SK-N-SH (cell line): ENCODE measurements around the gene MRPL21. TPM values are rescaled to one million over a fixed set of nuclear protein-coding genes. Genes with fewer than 3 reads are reported as not detected.

Source experiments
- CTCF ChIA-PET: fragments of 300-600, 350-600 bp; formaldehyde crosslinking; extraction: SDS; loops from one replicate; lab custom pipeline; 2021; lab: Yijun Ruan, JAX
- POLR2A ChIA-PET: fragments of 350-600 bp; sonication (Branson Sonifier 250); formaldehyde crosslinking; extraction: SDS; loops from one replicate; lab custom pipeline; 2020; ENCODE audit warnings: antibody characterized with exemption, inconsistent platforms; lab: Yijun Ruan, JAX
- DNase-seq: peaks from one replicate; pipeline ENCODE4 v3.0.0; 2012
- H2AFZ ChIP-seq: fragments of 200-600 bp; sonication (generic); 2 replicates; pipeline ENCODE4 v1.8.1; 2016; ENCODE audit warnings: antibody characterized with exemption, mild to moderate bottlenecking, low read depth
- H3F3A ChIP-seq: fragments of 200-600 bp; sonication (generic); replicated peaks from 2 replicates; pipeline ENCODE3; 2016; ENCODE audit warnings: antibody characterized with exemption, mild to moderate bottlenecking; ENCODE audit not compliant: insufficient read depth
- H3K27ac ChIP-seq, 2 experiments: fragments of 200-500 bp in 1 of 2; fragments of 200-600 bp in 1 of 2; sonication (Bioruptor generic) in 1 of 2; sonication (generic), shearing (Covaris generic) in 1 of 2; 2 replicates each; pipeline versions ENCODE4 v1.5.1 to v1.6.1; 2014 to 2016; ENCODE audit warnings: low read depth in 2 of 2, inconsistent platforms in 1 of 2, low read length in 1 of 2, mild to moderate bottlenecking in 1 of 2, mixed read lengths in 1 of 2
- H3K27me3 ChIP-seq: fragments of 200-600 bp; sonication (generic), shearing (Covaris generic); 2 replicates; pipeline ENCODE4 v1.6.1; 2016; ENCODE audit warnings: mixed run types; ENCODE audit not compliant: insufficient read depth
- H3K36me3 ChIP-seq, 2 experiments: fragments of 200-500 bp in 1 of 2; fragments of 200-600 bp in 1 of 2; sonication (Bioruptor generic) in 1 of 2; sonication (generic) in 1 of 2; replicated peaks in 1 of 2; 2 replicates each; pipeline versions ENCODE3 to v1.5.1; 2014 to 2016; ENCODE audit warnings: low read length in 1 of 2, mild to moderate bottlenecking in 1 of 2; ENCODE audit not compliant: insufficient read depth in 2 of 2, control insufficient read depth in 1 of 2
- H3K4me1 ChIP-seq, 2 experiments: fragments of 200-500 bp in 1 of 2; fragments of 200-600 bp in 1 of 2; sonication (Bioruptor generic) in 1 of 2; sonication (generic), shearing (Covaris generic) in 1 of 2; 2 replicates each; pipeline versions ENCODE4 v1.5.1 to v1.6.1; 2014 to 2016; ENCODE audit warnings: low read depth in 1 of 2, low read length in 1 of 2, mixed run types in 1 of 2; ENCODE audit not compliant: insufficient read depth in 2 of 2, control insufficient read depth in 1 of 2
- H3K4me2 ChIP-seq: fragments of 200-600 bp; sonication (generic), shearing (Covaris generic); 2 replicates; pipeline ENCODE4 v1.6.1; 2017; ENCODE audit warnings: mixed run types
- H3K4me3 ChIP-seq, 2 experiments: fragments of 200-500 bp in 1 of 2; fragments of 200-600 bp in 1 of 2; sonication (Bioruptor generic) in 1 of 2; sonication (generic), shearing (Covaris generic) in 1 of 2; 2 replicates each; pipeline versions ENCODE4 v1.5.1 to v1.8.1; 2014 to 2016; ENCODE audit warnings: low read depth in 2 of 2, inconsistent platforms in 1 of 2, low read length in 1 of 2, mild to moderate bottlenecking in 1 of 2, mixed read lengths in 1 of 2, moderate library complexity in 1 of 2
- H3K79me2 ChIP-seq: fragments of 200-600 bp; sonication (generic); 2 replicates; pipeline ENCODE4 v1.8.1; 2017; ENCODE audit warnings: mild to moderate bottlenecking; ENCODE audit not compliant: insufficient read depth
- H3K9ac ChIP-seq: fragments of 200-600 bp; sonication (generic); 2 replicates; pipeline ENCODE4 v1.6.1; 2017; ENCODE audit warnings: mixed run types
- H3K9me2 ChIP-seq: fragments of 200-600 bp; sonication (generic); 2 replicates; pipeline ENCODE4 v1.6.1; 2017; ENCODE audit warnings: mixed run types
- H3K9me3 ChIP-seq: fragments of 200-600 bp; sonication (generic); 2 replicates; pipeline ENCODE4 v1.6.1; 2017; ENCODE audit warnings: mixed run types, mild to moderate bottlenecking, moderate library complexity
- H4K20me1 ChIP-seq: fragments of 200-600 bp; sonication (generic); 2 replicates; pipeline ENCODE4 v1.6.1; 2017; ENCODE audit warnings: mild to moderate bottlenecking, mixed run types; ENCODE audit not compliant: insufficient read depth
- CHD2 ChIP-seq: fragments of 150-350 bp; IDR thresholded peaks from 2 replicates; pipeline ENCODE4 v1.6.1; 2018; ENCODE audit warnings: low read length; ENCODE audit not compliant: partially characterized antibody
- ELF1 ChIP-seq: IDR thresholded peaks from 2 replicates; pipeline ENCODE4 v1.4.0; 2012
- EP300 ChIP-seq, 2 experiments: IDR thresholded peaks; 2 replicates each; pipeline versions ENCODE4 v1.4.0 to v1.6.1; 2012; ENCODE audit warnings: borderline replicate concordance in 1 of 2, low read depth in 1 of 2, low read length in 1 of 2
- EZH2phosphoT487 ChIP-seq: fragments of 200-600 bp; sonication (generic); IDR thresholded peaks from 2 replicates; pipeline ENCODE4 v1.6.1; 2017; ENCODE audit warnings: low read depth, mixed run types, mild to moderate bottlenecking, antibody characterized with exemption, moderate library complexity, borderline replicate concordance
- FOXJ3 ChIP-seq: sonication (generic); formaldehyde crosslinking; IDR thresholded peaks from 2 replicates; pipeline ENCODE4 v1.5.1; 2020; ENCODE audit warnings: mild to moderate bottlenecking, missing genetic modification reagents
- GABPA ChIP-seq: IDR thresholded peaks from 2 replicates; pipeline ENCODE4 v1.4.0; 2012; ENCODE audit warnings: low read depth, mild to moderate bottlenecking
- GATA2 ChIP-seq: sonication (generic); formaldehyde crosslinking; IDR thresholded peaks from 2 replicates; pipeline ENCODE4 v1.5.0; 2020; ENCODE audit warnings: mild to moderate bottlenecking, missing genetic modification reagents
- IRF3 ChIP-seq: fragments of 150-350 bp; IDR thresholded peaks from 2 replicates; pipeline ENCODE4 v1.6.1; 2016; ENCODE audit warnings: mild to moderate bottlenecking, low read depth, low read length
- MEF2A ChIP-seq: IDR thresholded peaks from 2 replicates; pipeline ENCODE4 v1.4.0; 2012; ENCODE audit warnings: low read depth, borderline replicate concordance
- NFIC ChIP-seq: IDR thresholded peaks from 2 replicates; pipeline ENCODE4 v1.4.0; 2012; ENCODE audit warnings: borderline replicate concordance
- RAD21 ChIP-seq: IDR thresholded peaks from 2 replicates; pipeline ENCODE4 v1.6.1; 2012; ENCODE audit warnings: mild to moderate bottlenecking, low read length
- RCOR1 ChIP-seq: fragments of 150-350 bp; IDR thresholded peaks from 2 replicates; pipeline ENCODE4 v1.6.1; 2017; ENCODE audit warnings: antibody characterized with exemption, low read length
- RFX5 ChIP-seq: IDR thresholded peaks from 2 replicates; pipeline ENCODE4 v1.6.1; 2012; ENCODE audit warnings: mild to moderate bottlenecking, improper control_type of control experiment, low read length
- RXRA ChIP-seq: IDR thresholded peaks from 2 replicates; pipeline ENCODE4 v1.4.0; 2012; ENCODE audit warnings: low read depth, mild to moderate bottlenecking, borderline replicate concordance
- SIN3A ChIP-seq: IDR thresholded peaks from 2 replicates; pipeline ENCODE4 v1.6.1; 2012; ENCODE audit warnings: low read depth, mild to moderate bottlenecking, low read length, moderate library complexity, borderline replicate concordance
- TAF1 ChIP-seq: IDR thresholded peaks from 2 replicates; pipeline ENCODE4 v1.6.1; 2012; ENCODE audit warnings: low read depth, mild to moderate bottlenecking, low read length, moderate library complexity, borderline replicate concordance
- TCF12 ChIP-seq: IDR thresholded peaks from 2 replicates; pipeline ENCODE4 v1.4.0; 2012
- TEAD4 ChIP-seq: IDR thresholded peaks from 2 replicates; pipeline ENCODE4 v1.4.0; 2012; ENCODE audit warnings: mild to moderate bottlenecking, borderline replicate concordance; ENCODE audit not compliant: insufficient read depth
- USF2 ChIP-seq: fragments of 150-350 bp; IDR thresholded peaks from 2 replicates; pipeline ENCODE4 v1.6.1; 2017; ENCODE audit warnings: antibody characterized with exemption, low read length, low read depth, borderline replicate concordance
- YY1 ChIP-seq: IDR thresholded peaks from 2 replicates; pipeline ENCODE4 v1.4.0; 2012; ENCODE audit warnings: low read depth, mild to moderate bottlenecking
- ZBTB33 ChIP-seq: IDR thresholded peaks from 2 replicates; pipeline ENCODE4 v1.4.0; 2012; ENCODE audit warnings: low read depth, borderline replicate concordance
- WGBS: methylation state at CpG from one replicate; pipeline ENCODE4 v1.1.6; 2017; ENCODE audit warnings: low lambda C conversion rate; 5-methylcytosine and 5-hydroxymethylcytosine counted together
- polyA plus RNA-seq, 3 experiments: library from polyadenylated mRNA; depleted of rRNA; stranded (reverse); fragments of >200 nt; gene quantifications; 2 replicates each; pipeline ENCODE4 v1.2.3, GENCODE V29; 2012
- TF ChIP-seq, protein P1 (sequence below): IDR thresholded peaks from 2 replicates; pipeline ENCODE4; 2012

The MRPL21 gene
- polyA plus RNA-seq, 1 of the 3 experiments (the other 2 are of a cell fraction), result 125 TPM

- H3K79me2 ChIP-seq, result no peaks in the 10 kb centered on the region
- no peaks in the 10 kb centered on the region for H4K20me1 ChIP-seq
- WGBS, result 77% methylated on average over 12 of the region's 12 CpGs
These were observed 31.2 kb downstream of the MRPL21 start for GRCh38 chr11:68872216-68873003.

DNA sequence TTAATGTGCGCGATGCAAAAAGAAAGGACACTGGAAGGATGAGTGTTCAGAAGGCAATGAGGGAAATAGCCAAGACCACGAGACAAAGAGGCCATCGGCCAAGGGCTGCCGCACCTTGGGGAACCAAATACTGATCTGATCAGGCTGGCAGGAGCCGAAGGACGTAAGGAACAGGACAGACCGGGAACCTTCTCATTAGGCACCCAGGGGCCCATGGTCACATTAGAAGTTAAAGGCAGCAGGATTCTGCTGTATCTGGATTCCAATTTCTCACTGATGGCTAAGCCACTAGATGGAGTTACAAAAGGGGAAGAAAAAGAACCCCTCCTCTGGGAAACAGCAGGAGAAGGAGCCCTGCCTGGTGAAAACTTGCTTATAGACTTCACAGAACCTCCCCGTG lies 33.2 kb downstream of the MRPL21 start:
- Histone ChIP-seq H3K27me3 (no peaks in the 10 kb centered on the region), H3K9me3 (no peaks in the 10 kb centered on the region), H4K20me1 (no peaks in the 10 kb centered on the region), H3K4me2 (no peak overlapping the region), H3K79me2 (no peaks in the 10 kb centered on the region), H3F3A (no peaks in the 10 kb centered on the region), H3K36me3 (no peaks in the 10 kb centered on the region), H2AFZ (no peak overlapping the region), H3K9ac (no peak overlapping the region), H3K4me1 (no peaks in the 10 kb centered on the region), H3K4me3 (no peak overlapping the region), H3K9me2 (no peaks in the 10 kb centered on the region), H3K27ac (no peak overlapping the region)
- CTCF ChIA-PET, result no interaction called here
- DNase-seq, result no peak
- POLR2A ChIA-PET, result no interaction called here
- 87% methylated on average over 9 of the region's 9 CpGs for WGBS
- TF ChIP-seq TCF12 (no peak), RAD21 (no peak), MEF2A (no peak), RCOR1 (no peak), NFIC (no peak), YY1 (no peak), CHD2 (no peak), ZBTB33 (no peak), EP300 (IDR thresholded peaks at IDR 0.05; ENCODE audit: borderline replicate concordance in 1 of 2, low read depth in 1 of 2, low read length in 1 of 2) (no peak), GABPA (no peak), FOXJ3 (CRISPR knock-in tag) (no peak), IRF3 (no peak), RFX5 (no peak)
- TF ChIP-seq, protein P1, sequence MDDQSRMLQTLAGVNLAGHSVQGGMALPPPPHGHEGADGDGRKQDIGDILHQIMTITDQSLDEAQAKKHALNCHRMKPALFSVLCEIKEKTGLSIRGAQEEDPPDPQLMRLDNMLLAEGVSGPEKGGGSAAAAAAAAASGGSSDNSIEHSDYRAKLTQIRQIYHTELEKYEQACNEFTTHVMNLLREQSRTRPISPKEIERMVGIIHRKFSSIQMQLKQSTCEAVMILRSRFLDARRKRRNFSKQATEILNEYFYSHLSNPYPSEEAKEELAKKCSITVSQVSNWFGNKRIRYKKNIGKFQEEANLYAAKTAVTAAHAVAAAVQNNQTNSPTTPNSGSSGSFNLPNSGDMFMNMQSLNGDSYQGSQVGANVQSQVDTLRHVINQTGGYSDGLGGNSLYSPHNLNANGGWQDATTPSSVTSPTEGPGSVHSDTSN, result no peak

More at GRCh38 chr11:68872216-68873003, 31.2 kb downstream of the MRPL21 start:
- ChIA-PET POLR2A (no interaction called here), CTCF (interaction anchor here (0.8 to 3.9 kb wide), 2 partner anchors 18 to 54 kb away, joined by 4 to 12 read pairs; no protein-coding TSS in a partner anchor)
- Histone ChIP-seq H3K27me3 (no peaks in the 10 kb centered on the region), H3K4me1 (no peaks in the 10 kb centered on the region), H3F3A (no peaks in the 10 kb centered on the region), H3K4me2 (no peak overlapping the region), H3K9me2 (no peaks in the 10 kb centered on the region), H2AFZ (no peak overlapping the region), H3K9me3 (no peaks in the 10 kb centered on the region), H3K4me3 (no peak overlapping the region), H3K27ac (no peak overlapping the region), H3K9ac (no peak overlapping the region), H3K36me3 (no peaks in the 10 kb centered on the region)
- no peak for TF ChIP-seq USF2
- TF ChIP-seq IRF3, result no peak
- TF ChIP-seq RXRA, result no peak
- TF ChIP-seq TEAD4, result no peak
- no peak for TF ChIP-seq SIN3A
- TF ChIP-seq GATA2 (CRISPR knock-in tag), result no peak
- TF ChIP-seq GABPA, result no peak
- no peak for TF ChIP-seq ELF1
- no peak for TF ChIP-seq TAF1
- no peak for TF ChIP-seq EZH2phosphoT487
- DNase-seq, result no peak
